Measurements from ENCODE around the gene SWAP70.

SWAP70 gene

DNA sequence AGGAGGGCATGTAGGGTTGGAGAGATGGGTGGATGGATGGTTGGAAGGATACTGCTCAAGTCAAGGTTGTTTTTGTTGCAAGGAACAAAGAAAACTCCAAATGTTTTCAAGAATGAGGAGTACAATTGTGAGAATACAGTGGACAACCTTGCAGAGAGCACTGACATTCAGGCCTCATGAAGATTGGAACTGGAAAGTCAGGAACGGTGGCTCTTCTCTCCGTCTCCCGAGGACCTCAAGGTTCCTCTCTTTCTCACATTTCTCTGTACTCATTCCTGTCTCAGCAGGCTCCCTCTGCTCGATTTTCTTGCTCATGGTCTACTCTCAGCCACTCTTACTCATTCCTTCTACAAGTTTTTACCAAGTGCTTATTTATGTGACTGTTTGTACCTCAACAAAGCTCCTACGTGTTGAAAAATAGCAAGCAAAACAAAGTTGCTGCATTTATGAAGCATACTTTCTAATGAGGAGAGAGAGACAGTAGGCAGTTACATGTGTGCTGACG lies 97.6 kb downstream of the SWAP70 start:
- Histone ChIP-seq H3K9me3 (ENCODE audit: insufficient read depth, low read length) (no peaks in the 10 kb centered on the region), H2AFZ (ENCODE audit: low read depth, low read length, severe bottlenecking) (no peak overlapping the region), H3K36me3 (ENCODE audit: low read length) (no peaks in the 10 kb centered on the region), H3K79me2 (ENCODE audit: insufficient read depth, low read length) (peaks cover 44% of the 10 kb centered on the region), H4K20me1 (ENCODE audit: low read depth, low read length) (no peaks in the 10 kb centered on the region), H3K9ac (ENCODE audit: low read length) (no peak overlapping the region), H3K4me2 (ENCODE audit: low read depth, low read length, poor library complexity, severe bottlenecking) (no peak overlapping the region), H3K4me3 (ENCODE audit: insufficient read depth, low read length, poor library complexity, severe bottlenecking) (no peak overlapping the region), H3K9me2 (replicated peaks; ENCODE audit: insufficient read depth, low read length) (no peaks in the 10 kb centered on the region), H3K27ac (ENCODE audit: low read depth, low read length) (no peak overlapping the region), H3F3A (ENCODE audit: insufficient read depth) (peaks cover 23% of the 10 kb centered on the region), H3K27me3 (ENCODE audit: low read length) (no peaks in the 10 kb centered on the region)
- TF ChIP-seq, protein P1, sequence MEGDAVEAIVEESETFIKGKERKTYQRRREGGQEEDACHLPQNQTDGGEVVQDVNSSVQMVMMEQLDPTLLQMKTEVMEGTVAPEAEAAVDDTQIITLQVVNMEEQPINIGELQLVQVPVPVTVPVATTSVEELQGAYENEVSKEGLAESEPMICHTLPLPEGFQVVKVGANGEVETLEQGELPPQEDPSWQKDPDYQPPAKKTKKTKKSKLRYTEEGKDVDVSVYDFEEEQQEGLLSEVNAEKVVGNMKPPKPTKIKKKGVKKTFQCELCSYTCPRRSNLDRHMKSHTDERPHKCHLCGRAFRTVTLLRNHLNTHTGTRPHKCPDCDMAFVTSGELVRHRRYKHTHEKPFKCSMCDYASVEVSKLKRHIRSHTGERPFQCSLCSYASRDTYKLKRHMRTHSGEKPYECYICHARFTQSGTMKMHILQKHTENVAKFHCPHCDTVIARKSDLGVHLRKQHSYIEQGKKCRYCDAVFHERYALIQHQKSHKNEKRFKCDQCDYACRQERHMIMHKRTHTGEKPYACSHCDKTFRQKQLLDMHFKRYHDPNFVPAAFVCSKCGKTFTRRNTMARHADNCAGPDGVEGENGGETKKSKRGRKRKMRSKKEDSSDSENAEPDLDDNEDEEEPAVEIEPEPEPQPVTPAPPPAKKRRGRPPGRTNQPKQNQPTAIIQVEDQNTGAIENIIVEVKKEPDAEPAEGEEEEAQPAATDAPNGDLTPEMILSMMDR (IDR thresholded peaks at IDR 0.05; ENCODE audit: insufficient read depth, low read length, poor library complexity, severe bottlenecking), result no peak
- TF ChIP-seq EZH2phosphoT487 (conservative IDR thresholded peaks at IDR 0.05; ENCODE audit: low read length), result no peak

DNA sequence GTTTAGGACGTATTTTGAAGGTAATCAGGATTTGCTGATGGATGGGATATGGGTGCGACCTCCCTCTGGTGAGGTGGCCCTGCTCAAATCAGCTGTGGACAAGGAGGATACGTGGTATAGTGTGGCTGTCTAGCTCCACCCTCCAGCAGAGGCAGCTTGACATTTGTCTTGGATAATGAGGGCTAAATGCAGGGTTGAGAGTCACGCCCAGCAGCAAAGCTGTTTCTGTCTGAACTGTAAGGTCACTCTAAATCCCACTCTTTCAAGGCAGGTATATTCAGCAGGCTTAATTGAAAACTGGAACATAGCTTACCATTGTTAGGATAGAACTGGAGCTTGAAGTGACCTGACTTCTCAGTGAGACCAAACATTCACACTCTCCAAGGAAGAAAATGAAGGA lies 98.7 kb downstream of the SWAP70 start:
- no peak for TF ChIP-seq EZH2phosphoT487 (conservative IDR thresholded peaks at IDR 0.05; ENCODE audit: low read length)
- TF ChIP-seq, protein P1 (IDR thresholded peaks at IDR 0.05; ENCODE audit: insufficient read depth, low read length, poor library complexity, severe bottlenecking), result no peak
- no peaks in the 10 kb centered on the region for H3K36me3 ChIP-seq (ENCODE audit: low read length)
- peaks cover 52% of the 10 kb centered on the region for H3K79me2 ChIP-seq (ENCODE audit: insufficient read depth, low read length)
- no peak overlapping the region for H3K4me3 ChIP-seq (ENCODE audit: insufficient read depth, low read length, poor library complexity, severe bottlenecking)
- no peaks in the 10 kb centered on the region for H3K9me3 ChIP-seq (ENCODE audit: insufficient read depth, low read length)
- H3K9ac ChIP-seq (ENCODE audit: low read length), result no peak overlapping the region
- H3K9me2 ChIP-seq (replicated peaks; ENCODE audit: insufficient read depth, low read length), result no peaks in the 10 kb centered on the region
- H3K4me2 ChIP-seq (ENCODE audit: low read depth, low read length, poor library complexity, severe bottlenecking), result no peak overlapping the region
- H3K27ac ChIP-seq (ENCODE audit: low read depth, low read length), result no peak overlapping the region
- no peak overlapping the region for H2AFZ ChIP-seq (ENCODE audit: low read depth, low read length, severe bottlenecking)
- peaks cover 13% of the 10 kb centered on the region for H3F3A ChIP-seq (ENCODE audit: insufficient read depth)
- H3K27me3 ChIP-seq (ENCODE audit: low read length), result no peaks in the 10 kb centered on the region
- no peaks in the 10 kb centered on the region for H4K20me1 ChIP-seq (ENCODE audit: low read depth, low read length)

DNA sequence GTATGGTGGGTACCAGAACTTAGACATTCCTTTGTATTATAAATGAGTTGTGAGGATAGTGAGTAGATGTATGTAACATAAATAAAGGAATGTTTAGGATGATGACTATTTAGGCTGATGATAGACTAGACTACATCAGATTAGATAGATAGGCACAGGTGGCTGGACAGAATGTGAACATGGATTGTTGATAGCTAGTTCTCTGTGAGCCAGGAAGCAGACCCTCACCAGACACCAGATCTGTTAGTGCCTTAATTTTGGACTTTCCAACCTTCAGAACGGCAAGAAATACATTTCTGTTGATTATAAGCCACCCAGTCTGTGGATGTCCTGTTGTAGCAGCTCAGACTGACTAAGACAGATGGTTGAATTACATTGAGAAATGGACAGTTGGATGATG lies 99.4 kb downstream of the SWAP70 start:
- H3K27me3 ChIP-seq (ENCODE audit: low read length), result no peaks in the 10 kb centered on the region
- no peak overlapping the region for H3K4me3 ChIP-seq (ENCODE audit: insufficient read depth, low read length, poor library complexity, severe bottlenecking)
- H3K4me2 ChIP-seq (ENCODE audit: low read depth, low read length, poor library complexity, severe bottlenecking), result no peak overlapping the region
- H3K9me3 ChIP-seq (ENCODE audit: insufficient read depth, low read length), result no peaks in the 10 kb centered on the region
- TF ChIP-seq, protein P1 (IDR thresholded peaks at IDR 0.05; ENCODE audit: insufficient read depth, low read length, poor library complexity, severe bottlenecking), result no peak
- TF ChIP-seq EZH2phosphoT487 (conservative IDR thresholded peaks at IDR 0.05; ENCODE audit: low read length), result no peak
- peaks cover 52% of the 10 kb centered on the region for H3K79me2 ChIP-seq (ENCODE audit: insufficient read depth, low read length)
- no peaks in the 10 kb centered on the region for H4K20me1 ChIP-seq (ENCODE audit: low read depth, low read length)
- H3F3A ChIP-seq (ENCODE audit: insufficient read depth), result peaks cover 9% of the 10 kb centered on the region
- H3K9me2 ChIP-seq (replicated peaks; ENCODE audit: insufficient read depth, low read length), result no peaks in the 10 kb centered on the region
- no peaks in the 10 kb centered on the region for H3K36me3 ChIP-seq (ENCODE audit: low read length)
- H3K27ac ChIP-seq (ENCODE audit: low read depth, low read length), result no peak overlapping the region
- H2AFZ ChIP-seq (ENCODE audit: low read depth, low read length, severe bottlenecking), result no peak overlapping the region
- no peak overlapping the region for H3K9ac ChIP-seq (ENCODE audit: low read length)
